Measurements from ENCODE around the gene GAS6. TPM values are rescaled to one million over a fixed set of nuclear protein-coding genes. Genes with fewer than 3 reads are reported as not detected.

GAS6 gene
- total RNA-seq, 6 experiments from 2014 or later: 669 to 813 (median 715) TPM

GRCh38 chr13:113840541-113841352, 23.1 kb downstream of the GAS6 start:
- DNase-seq: no peak
- Mint-ChIP-seq H3K9me3 (no peaks in the 10 kb centered on the region), H3K36me3 (ENCODE audit: low read depth) (peaks cover 29% of the 10 kb centered on the region), H3K27ac (peak overlapping the region; percentile 55), H3K4me1 (ENCODE audit: low read depth) (peaks cover 51% of the 10 kb centered on the region), H3K4me3 (no peak overlapping the region), H3K27me3 (ENCODE audit: insufficient read depth) (peaks cover 24% of the 10 kb centered on the region)
- TF ChIP-seq, protein P1, sequence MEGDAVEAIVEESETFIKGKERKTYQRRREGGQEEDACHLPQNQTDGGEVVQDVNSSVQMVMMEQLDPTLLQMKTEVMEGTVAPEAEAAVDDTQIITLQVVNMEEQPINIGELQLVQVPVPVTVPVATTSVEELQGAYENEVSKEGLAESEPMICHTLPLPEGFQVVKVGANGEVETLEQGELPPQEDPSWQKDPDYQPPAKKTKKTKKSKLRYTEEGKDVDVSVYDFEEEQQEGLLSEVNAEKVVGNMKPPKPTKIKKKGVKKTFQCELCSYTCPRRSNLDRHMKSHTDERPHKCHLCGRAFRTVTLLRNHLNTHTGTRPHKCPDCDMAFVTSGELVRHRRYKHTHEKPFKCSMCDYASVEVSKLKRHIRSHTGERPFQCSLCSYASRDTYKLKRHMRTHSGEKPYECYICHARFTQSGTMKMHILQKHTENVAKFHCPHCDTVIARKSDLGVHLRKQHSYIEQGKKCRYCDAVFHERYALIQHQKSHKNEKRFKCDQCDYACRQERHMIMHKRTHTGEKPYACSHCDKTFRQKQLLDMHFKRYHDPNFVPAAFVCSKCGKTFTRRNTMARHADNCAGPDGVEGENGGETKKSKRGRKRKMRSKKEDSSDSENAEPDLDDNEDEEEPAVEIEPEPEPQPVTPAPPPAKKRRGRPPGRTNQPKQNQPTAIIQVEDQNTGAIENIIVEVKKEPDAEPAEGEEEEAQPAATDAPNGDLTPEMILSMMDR (IDR thresholded peaks at IDR 0.05): no peak

DNA sequence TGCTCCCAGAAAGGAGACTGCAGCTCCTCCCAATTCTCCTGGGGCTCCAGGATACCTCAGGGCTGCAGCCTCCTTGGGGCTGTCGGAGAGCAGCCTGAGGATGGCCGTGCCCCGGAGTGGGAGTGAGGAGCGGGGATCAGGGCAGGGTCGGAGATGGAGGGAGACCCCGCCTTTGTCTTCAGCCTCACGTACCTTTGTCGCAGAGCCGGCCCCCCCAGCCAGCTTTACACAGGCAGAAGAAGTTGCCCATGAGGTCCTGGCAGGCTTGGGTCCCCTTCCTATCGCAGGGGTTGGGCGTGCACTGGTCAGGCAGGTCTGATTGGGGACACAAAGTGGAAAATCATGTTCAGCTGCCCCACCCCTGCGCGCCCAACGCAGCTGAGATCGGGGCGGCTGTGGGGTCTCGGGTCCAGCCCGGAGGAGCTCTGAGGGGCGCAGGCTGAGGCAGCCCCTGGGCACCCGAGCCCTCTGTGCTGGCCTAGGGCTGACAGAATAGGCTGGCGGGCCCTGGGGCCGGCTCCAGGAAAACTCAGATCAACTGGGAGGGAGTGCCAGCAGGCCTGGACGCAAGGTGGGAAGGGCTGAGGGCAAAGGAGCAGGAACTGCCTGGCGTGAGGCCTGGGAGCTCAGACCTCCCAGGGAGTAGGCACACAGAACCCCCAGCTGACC, 24.2 kb downstream of the GAS6 start:
- DNase-seq: no peak
- Mint-ChIP-seq H3K27ac (peak overlapping the region; percentile 52), H3K27me3 (ENCODE audit: insufficient read depth) (peaks cover 24% of the 10 kb centered on the region), H3K4me1 (ENCODE audit: low read depth) (peaks cover 49% of the 10 kb centered on the region), H3K9me3 (no peaks in the 10 kb centered on the region), H3K4me3 (no peak overlapping the region; the same call in 1 of the 2 replicates), H3K36me3 (ENCODE audit: low read depth) (peaks cover 26% of the 10 kb centered on the region)
- TF ChIP-seq, protein P1 (IDR thresholded peaks at IDR 0.05): no peak

GRCh38 chr13:113838711-113839201, 25.1 kb downstream of the GAS6 start:
- no peak for DNase-seq
- H3K36me3 Mint-ChIP-seq (ENCODE audit: low read depth): peaks cover 23% of the 10 kb centered on the region; the same call in 1 of the 2 replicates
- H3K4me3 Mint-ChIP-seq: peak overlapping the region; percentile 53
- TF ChIP-seq, protein P1 (IDR thresholded peaks at IDR 0.05): no peak
- H3K9me3 Mint-ChIP-seq: no peaks in the 10 kb centered on the region
- peak overlapping the region; percentile 52 for H3K27ac Mint-ChIP-seq
- H3K4me1 Mint-ChIP-seq (ENCODE audit: low read depth): peaks cover 40% of the 10 kb centered on the region
- H3K27me3 Mint-ChIP-seq (ENCODE audit: insufficient read depth): peaks cover 29% of the 10 kb centered on the region

DNA sequence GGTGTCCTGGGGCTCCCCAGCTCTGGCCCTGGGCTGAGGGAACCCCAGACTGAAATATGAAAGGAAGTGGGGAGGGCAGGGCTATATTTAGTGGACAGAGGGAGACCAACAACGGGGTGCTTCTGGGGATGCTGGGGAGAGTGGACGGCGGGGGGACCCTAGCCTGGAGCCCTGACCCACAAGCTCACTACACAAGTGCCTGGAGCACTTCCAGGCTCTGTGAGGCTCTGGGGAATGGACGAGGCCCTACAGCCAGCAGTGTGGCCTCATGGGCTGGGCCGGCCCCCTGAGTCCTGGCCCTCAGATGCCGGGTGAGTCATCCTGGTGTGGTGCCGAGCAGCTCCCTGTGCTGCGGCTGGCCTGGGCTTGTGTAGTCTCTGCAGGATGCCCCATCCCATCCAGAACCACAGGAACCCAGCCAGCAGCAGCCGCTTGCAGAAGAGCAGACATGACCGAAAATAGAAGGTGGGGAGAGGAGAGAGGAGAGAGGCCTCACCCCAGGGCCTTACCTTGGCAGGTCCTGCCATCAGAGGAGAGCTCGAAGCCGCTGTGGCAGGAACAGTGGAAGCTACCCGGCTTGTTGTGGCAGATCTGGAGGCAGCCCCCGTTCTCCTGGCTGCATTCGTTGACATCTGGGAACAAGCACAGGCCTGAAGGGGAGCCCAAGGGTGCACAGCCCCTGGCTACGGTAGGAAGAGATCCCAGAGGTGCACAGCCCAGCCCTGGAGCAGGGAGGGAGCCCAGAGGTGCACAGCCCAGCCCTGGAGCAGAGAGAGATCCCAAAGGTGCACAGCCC, 26.1 kb downstream of the GAS6 start:
- peaks cover 31% of the 10 kb centered on the region; the same call in 1 of the 2 replicates for H3K36me3 Mint-ChIP-seq (ENCODE audit: low read depth)
- H3K9me3 Mint-ChIP-seq: no peaks in the 10 kb centered on the region
- H3K27ac Mint-ChIP-seq: peak overlapping the region; percentile 99
- TF ChIP-seq, protein P1 (IDR thresholded peaks at IDR 0.05): no peak
- peak; percentile 98 for DNase-seq
- H3K27me3 Mint-ChIP-seq (ENCODE audit: insufficient read depth): peaks cover 26% of the 10 kb centered on the region
- H3K4me1 Mint-ChIP-seq (ENCODE audit: low read depth): peaks cover 40% of the 10 kb centered on the region
- peak overlapping the region; percentile 87 for H3K4me3 Mint-ChIP-seq
